Spleen (tissue), 7 donors: ENCODE results near the gene ASIC1.

ENCODE experiments used
- POLR2A ChIP-seq, 3 donors: fragments of 450-650 bp; IDR thresholded peaks; one replicate each; pipeline ENCODE4 v1.5.1; 2017; ENCODE audit warnings: antibody characterized with exemption in 3 of 3, mild to moderate bottlenecking in 1 of 3
- TF ChIP-seq, protein P1 (sequence below), 11 experiments: fragments of 200-600 bp in 7 of 11; fragments of 450-650 bp in 4 of 11; sonication (generic) in 4 of 11; IDR thresholded peaks in 8 of 11; conservative IDR thresholded peaks in 3 of 11; 1 replicate in 7 of 11; 2 replicates in 4 of 11; pipeline versions ENCODE4 v1.4.0 to v1.8.0; 2016 to 2021; ENCODE audit warnings: antibody characterized with exemption in 11 of 11, inconsistent platforms in 4 of 11, mild to moderate bottlenecking in 1 of 11
- donor health status: DM: no; HTN: no; CAD: no; lungs with moderate emphysema.
- donor health status: DM: no; HTN: no; CAD: no.
- donor health status: DM: no; HTN: no; CAD: no.

- TF ChIP-seq, protein P1, sequence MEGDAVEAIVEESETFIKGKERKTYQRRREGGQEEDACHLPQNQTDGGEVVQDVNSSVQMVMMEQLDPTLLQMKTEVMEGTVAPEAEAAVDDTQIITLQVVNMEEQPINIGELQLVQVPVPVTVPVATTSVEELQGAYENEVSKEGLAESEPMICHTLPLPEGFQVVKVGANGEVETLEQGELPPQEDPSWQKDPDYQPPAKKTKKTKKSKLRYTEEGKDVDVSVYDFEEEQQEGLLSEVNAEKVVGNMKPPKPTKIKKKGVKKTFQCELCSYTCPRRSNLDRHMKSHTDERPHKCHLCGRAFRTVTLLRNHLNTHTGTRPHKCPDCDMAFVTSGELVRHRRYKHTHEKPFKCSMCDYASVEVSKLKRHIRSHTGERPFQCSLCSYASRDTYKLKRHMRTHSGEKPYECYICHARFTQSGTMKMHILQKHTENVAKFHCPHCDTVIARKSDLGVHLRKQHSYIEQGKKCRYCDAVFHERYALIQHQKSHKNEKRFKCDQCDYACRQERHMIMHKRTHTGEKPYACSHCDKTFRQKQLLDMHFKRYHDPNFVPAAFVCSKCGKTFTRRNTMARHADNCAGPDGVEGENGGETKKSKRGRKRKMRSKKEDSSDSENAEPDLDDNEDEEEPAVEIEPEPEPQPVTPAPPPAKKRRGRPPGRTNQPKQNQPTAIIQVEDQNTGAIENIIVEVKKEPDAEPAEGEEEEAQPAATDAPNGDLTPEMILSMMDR (IDR thresholded peaks at IDR 0.05 in 8 of 11, conservative IDR thresholded peaks at IDR 0.05 in 3 of 11): no peak
- TF ChIP-seq POLR2A (IDR thresholded peaks at IDR 0.05): no peak
These were observed 32.6 kb upstream of the ASIC1 start for GRCh38 chr12:50024805-50025186.
